ENCODE measurements around the gene DNAAF1. TPM values are rescaled to one million over a fixed set of nuclear protein-coding genes. Genes with fewer than 3 reads are reported as not detected.
"Not testable (repeated sequence)": the region's sequence is repeated elsewhere in the genome, so short reads cannot be mapped to it uniquely, and the experiment has no call there.

Gene DNAAF1
- total RNA-seq, 1 donor from 2014 or later = not detected

GRCh38 chr16:84204551-84204950 lies 59.4 kb downstream of the DNAAF1 start:
- not testable (repeated sequence) for H3K36me3 ChIP-seq (ENCODE audit: control insufficient read depth in 3 of 3, insufficient read depth in 3 of 3, low read length in 3 of 3); H3K4me1 ChIP-seq (ENCODE audit: control insufficient read depth in 3 of 3, insufficient read depth in 3 of 3, low read length in 3 of 3); H3K27ac ChIP-seq (ENCODE audit: low read depth, low read length); H3K4me3 ChIP-seq (ENCODE audit: low read length in 3 of 3); H3K9ac ChIP-seq (ENCODE audit: low read depth in 1 of 3, low read length in 3 of 3); H3K27me3 ChIP-seq (ENCODE audit: control insufficient read depth in 3 of 3, insufficient read depth in 3 of 3, low read length in 3 of 3); H3K9me3 ChIP-seq (ENCODE audit: control insufficient read depth in 3 of 3, low read length in 3 of 3)

GRCh38 chr16:84205123-84205522 lies 60.0 kb downstream of the DNAAF1 start:
- H3K9me3 ChIP-seq (ENCODE audit: control insufficient read depth in 3 of 3, low read length in 3 of 3); H3K4me1 ChIP-seq (ENCODE audit: control insufficient read depth in 3 of 3, insufficient read depth in 3 of 3, low read length in 3 of 3); H3K27me3 ChIP-seq (ENCODE audit: control insufficient read depth in 3 of 3, insufficient read depth in 3 of 3, low read length in 3 of 3); H3K4me3 ChIP-seq (ENCODE audit: low read length in 3 of 3); H3K36me3 ChIP-seq (ENCODE audit: control insufficient read depth in 3 of 3, insufficient read depth in 3 of 3, low read length in 3 of 3); H3K9ac ChIP-seq (ENCODE audit: low read depth in 1 of 3, low read length in 3 of 3); H3K27ac ChIP-seq (ENCODE audit: low read depth, low read length): not testable (repeated sequence)

- Histone ChIP-seq H3K9ac (ENCODE audit: low read depth in 1 of 3, low read length in 3 of 3) (no peak overlapping the region), H3K9me3 (ENCODE audit: control insufficient read depth in 3 of 3, low read length in 3 of 3) (no peaks in the 10 kb centered on the region), H3K4me1 (ENCODE audit: control insufficient read depth in 3 of 3, insufficient read depth in 3 of 3, low read length in 3 of 3) (no peaks in the 10 kb centered on the region), H3K36me3 (ENCODE audit: control insufficient read depth in 3 of 3, insufficient read depth in 3 of 3, low read length in 3 of 3) (no peaks in the 10 kb centered on the region), H3K4me3 (ENCODE audit: low read length in 3 of 3) (no peak overlapping the region), H3K27me3 (ENCODE audit: control insufficient read depth in 3 of 3, insufficient read depth in 3 of 3, low read length in 3 of 3) (no peaks in the 10 kb centered on the region), H3K27ac (ENCODE audit: low read depth, low read length) (no peak overlapping the region)
Measured at GRCh38 chr16:84205976-84206691, 61.0 kb downstream of the DNAAF1 start.

GRCh38 chr16:84207251-84207650 lies 62.1 kb downstream of the DNAAF1 start:
- no peaks in the 10 kb centered on the region for H3K27me3 ChIP-seq (ENCODE audit: control insufficient read depth in 3 of 3, insufficient read depth in 3 of 3, low read length in 3 of 3)
- no peak overlapping the region for H3K27ac ChIP-seq (ENCODE audit: low read depth, low read length)
- H3K36me3 ChIP-seq (ENCODE audit: control insufficient read depth in 3 of 3, insufficient read depth in 3 of 3, low read length in 3 of 3) = no peaks in the 10 kb centered on the region
- no peak overlapping the region for H3K4me3 ChIP-seq (ENCODE audit: low read length in 3 of 3)
- no peak overlapping the region for H3K9ac ChIP-seq (ENCODE audit: low read depth in 1 of 3, low read length in 3 of 3)
- no peaks in the 10 kb centered on the region for H3K4me1 ChIP-seq (ENCODE audit: control insufficient read depth in 3 of 3, insufficient read depth in 3 of 3, low read length in 3 of 3)
- H3K9me3 ChIP-seq (ENCODE audit: control insufficient read depth in 3 of 3, low read length in 3 of 3) = no peaks in the 10 kb centered on the region

GRCh38 chr16:84207879-84208278 lies 62.8 kb downstream of the DNAAF1 start:
- no peaks in the 10 kb centered on the region for H3K27me3 ChIP-seq (ENCODE audit: control insufficient read depth in 3 of 3, insufficient read depth in 3 of 3, low read length in 3 of 3)
- no peak overlapping the region for H3K9ac ChIP-seq (ENCODE audit: low read depth in 1 of 3, low read length in 3 of 3)
- H3K36me3 ChIP-seq (ENCODE audit: control insufficient read depth in 3 of 3, insufficient read depth in 3 of 3, low read length in 3 of 3) = no peaks in the 10 kb centered on the region
- no peak overlapping the region for H3K4me3 ChIP-seq (ENCODE audit: low read length in 3 of 3)
- no peak overlapping the region for H3K27ac ChIP-seq (ENCODE audit: low read depth, low read length)
- H3K4me1 ChIP-seq (ENCODE audit: control insufficient read depth in 3 of 3, insufficient read depth in 3 of 3, low read length in 3 of 3) = no peaks in the 10 kb centered on the region
- no peaks in the 10 kb centered on the region for H3K9me3 ChIP-seq (ENCODE audit: control insufficient read depth in 3 of 3, low read length in 3 of 3)

- H3K4me3 ChIP-seq (ENCODE audit: low read length in 3 of 3) = no peak overlapping the region
- peaks cover 3 to 11% (median 9%) of the 10 kb centered on the region in 3 donors for H3K4me1 ChIP-seq (ENCODE audit: control insufficient read depth in 3 of 3, insufficient read depth in 3 of 3, low read length in 3 of 3)
- no peak overlapping the region for H3K27ac ChIP-seq (ENCODE audit: low read depth, low read length)
- no peak overlapping the region for H3K9ac ChIP-seq (ENCODE audit: low read depth in 1 of 3, low read length in 3 of 3)
- H3K9me3 ChIP-seq (ENCODE audit: control insufficient read depth in 3 of 3, low read length in 3 of 3) = no peaks in the 10 kb centered on the region
- no peaks in the 10 kb centered on the region for H3K27me3 ChIP-seq (ENCODE audit: control insufficient read depth in 3 of 3, insufficient read depth in 3 of 3, low read length in 3 of 3)
- H3K36me3 ChIP-seq (ENCODE audit: control insufficient read depth in 3 of 3, insufficient read depth in 3 of 3, low read length in 3 of 3) = no peaks in the 10 kb centered on the region
Measured at GRCh38 chr16:84209989-84210388, 64.9 kb downstream of the DNAAF1 start.

- no peak overlapping the region for H3K27ac ChIP-seq (ENCODE audit: low read depth, low read length)
- H3K36me3 ChIP-seq (ENCODE audit: control insufficient read depth in 3 of 3, insufficient read depth in 3 of 3, low read length in 3 of 3) = no peaks in the 10 kb centered on the region
- no peaks in the 10 kb centered on the region for H3K27me3 ChIP-seq (ENCODE audit: control insufficient read depth in 3 of 3, insufficient read depth in 3 of 3, low read length in 3 of 3)
- no peak overlapping the region for H3K9ac ChIP-seq (ENCODE audit: low read depth in 1 of 3, low read length in 3 of 3)
- H3K4me1 ChIP-seq (ENCODE audit: control insufficient read depth in 3 of 3, insufficient read depth in 3 of 3, low read length in 3 of 3) = peaks cover 3 to 15% (median 9%) of the 10 kb centered on the region in 3 donors
- no peaks in the 10 kb centered on the region for H3K9me3 ChIP-seq (ENCODE audit: control insufficient read depth in 3 of 3, low read length in 3 of 3)
- H3K4me3 ChIP-seq (ENCODE audit: low read length in 3 of 3) = no peak overlapping the region
Measured at GRCh38 chr16:84212154-84212553, 67.0 kb downstream of the DNAAF1 start.

GRCh38 chr16:84212631-84213030 lies 67.5 kb downstream of the DNAAF1 start:
- Histone ChIP-seq H3K9ac (ENCODE audit: low read depth in 1 of 3, low read length in 3 of 3) (no peak overlapping the region), H3K4me1 (ENCODE audit: control insufficient read depth in 3 of 3, insufficient read depth in 3 of 3, low read length in 3 of 3) (peaks cover 3 to 15% (median 9%) of the 10 kb centered on the region in 3 donors), H3K9me3 (ENCODE audit: control insufficient read depth in 3 of 3, low read length in 3 of 3) (no peaks in the 10 kb centered on the region), H3K27me3 (ENCODE audit: control insufficient read depth in 3 of 3, insufficient read depth in 3 of 3, low read length in 3 of 3) (no peaks in the 10 kb centered on the region), H3K27ac (ENCODE audit: low read depth, low read length) (no peak overlapping the region), H3K4me3 (ENCODE audit: low read length in 3 of 3) (no peak overlapping the region), H3K36me3 (ENCODE audit: control insufficient read depth in 3 of 3, insufficient read depth in 3 of 3, low read length in 3 of 3) (no peaks in the 10 kb centered on the region)

GRCh38 chr16:84214451-84215066 lies 69.5 kb downstream of the DNAAF1 start:
- Histone ChIP-seq H3K4me3 (ENCODE audit: low read length in 3 of 3) (peak overlapping the region in 2 of 3 donors; percentile 29 to 35), H3K9me3 (ENCODE audit: control insufficient read depth in 3 of 3, low read length in 3 of 3) (no peaks in the 10 kb centered on the region), H3K9ac (ENCODE audit: low read depth in 1 of 3, low read length in 3 of 3) (no peak overlapping the region), H3K27ac (ENCODE audit: low read depth, low read length) (peak overlapping the region; percentile 54), H3K36me3 (ENCODE audit: control insufficient read depth in 3 of 3, insufficient read depth in 3 of 3, low read length in 3 of 3) (no peaks in the 10 kb centered on the region), H3K27me3 (ENCODE audit: control insufficient read depth in 3 of 3, insufficient read depth in 3 of 3, low read length in 3 of 3) (no peaks in the 10 kb centered on the region), H3K4me1 (ENCODE audit: control insufficient read depth in 3 of 3, insufficient read depth in 3 of 3, low read length in 3 of 3) (peaks cover 3 to 15% (median 9%) of the 10 kb centered on the region in 3 donors)

- Histone ChIP-seq H3K36me3 (ENCODE audit: control insufficient read depth in 3 of 3, insufficient read depth in 3 of 3, low read length in 3 of 3) (no peaks in the 10 kb centered on the region), H3K9ac (ENCODE audit: low read depth in 1 of 3, low read length in 3 of 3) (no peak overlapping the region), H3K4me3 (ENCODE audit: low read length in 3 of 3) (no peak overlapping the region), H3K9me3 (ENCODE audit: control insufficient read depth in 3 of 3, low read length in 3 of 3) (no peaks in the 10 kb centered on the region), H3K27ac (ENCODE audit: low read depth, low read length) (no peak overlapping the region), H3K27me3 (ENCODE audit: control insufficient read depth in 3 of 3, insufficient read depth in 3 of 3, low read length in 3 of 3) (no peaks in the 10 kb centered on the region), H3K4me1 (ENCODE audit: control insufficient read depth in 3 of 3, insufficient read depth in 3 of 3, low read length in 3 of 3) (peaks cover 3 to 15% (median 9%) of the 10 kb centered on the region in 3 donors)
Measured at GRCh38 chr16:84215531-84215930, 70.4 kb downstream of the DNAAF1 start.
